Nephron progenitor cell (in vitro differentiated cells): ENCODE measurements around the gene ATP2C2.

Experiments
- DNase-seq: peaks from one replicate; pipeline ENCODE4 v3.0.0; 2021
- H3K27ac Mint-ChIP-seq: 2 replicates; pipeline ENCODE4 v1.8.0; 2021; ENCODE audit warnings: mild to moderate bottlenecking, moderate library complexity, mixed read lengths
- H3K27me3 Mint-ChIP-seq: 2 replicates; pipeline ENCODE4 v1.8.0; 2021; ENCODE audit warnings: mild to moderate bottlenecking, low read depth, mixed read lengths; ENCODE audit not compliant: poor library complexity
- H3K36me3 Mint-ChIP-seq: 2 replicates; pipeline ENCODE4 v1.8.0; 2021; ENCODE audit warnings: low read depth, mixed read lengths
- H3K4me1 Mint-ChIP-seq: 2 replicates; pipeline ENCODE4 v1.8.0; 2021; ENCODE audit warnings: mixed read lengths
- H3K4me3 Mint-ChIP-seq: 2 replicates; pipeline ENCODE4 v1.8.0; 2021; ENCODE audit warnings: mild to moderate bottlenecking, moderate library complexity, mixed read lengths
- H3K9me3 Mint-ChIP-seq: 2 replicates; pipeline ENCODE4 v1.8.0; 2021; ENCODE audit warnings: mild to moderate bottlenecking, moderate library complexity, mixed read lengths
- CTCF ChIP-seq: fragments of 200-600 bp; sonication (generic); IDR thresholded peaks from 2 replicates; pipeline ENCODE4 v1.5.0; 2021; ENCODE audit warnings: antibody characterized with exemption

ATP2C2 gene

GRCh38 chr16:84442416-84443145, 74.2 kb downstream of the ATP2C2 start:
- H3K27ac Mint-ChIP-seq = no peak overlapping the region
- no peak for DNase-seq
- TF ChIP-seq CTCF = no peak
- H3K27me3 Mint-ChIP-seq = peaks cover 14% of the 10 kb centered on the region
- no peaks in the 10 kb centered on the region for H3K9me3 Mint-ChIP-seq
- H3K4me3 Mint-ChIP-seq = peak overlapping the region; percentile 62
- H3K4me1 Mint-ChIP-seq = peaks cover 40% of the 10 kb centered on the region
- no peaks in the 10 kb centered on the region for H3K36me3 Mint-ChIP-seq

- H3K4me1 Mint-ChIP-seq = peaks cover 43% of the 10 kb centered on the region
- no peak for TF ChIP-seq CTCF
- H3K27ac Mint-ChIP-seq = peak overlapping the region; percentile 92
- H3K4me3 Mint-ChIP-seq = peak overlapping the region; percentile 62
- H3K36me3 Mint-ChIP-seq = no peaks in the 10 kb centered on the region
- DNase-seq = no peak
- no peaks in the 10 kb centered on the region for H3K9me3 Mint-ChIP-seq
- peaks cover 13% of the 10 kb centered on the region for H3K27me3 Mint-ChIP-seq
Observed at GRCh38 chr16:84443166-84443802, 74.9 kb downstream of the ATP2C2 start.

GRCh38 chr16:84444476-84444875, 76.1 kb downstream of the ATP2C2 start:
- H3K4me1 Mint-ChIP-seq = peaks cover 46% of the 10 kb centered on the region
- no peaks in the 10 kb centered on the region for H3K9me3 Mint-ChIP-seq
- DNase-seq = no peak
- H3K36me3 Mint-ChIP-seq = no peaks in the 10 kb centered on the region
- TF ChIP-seq CTCF = no peak
- no peak overlapping the region for H3K27ac Mint-ChIP-seq
- no peak overlapping the region for H3K4me3 Mint-ChIP-seq
- H3K27me3 Mint-ChIP-seq = peaks cover 9% of the 10 kb centered on the region

- no peaks in the 10 kb centered on the region for H3K36me3 Mint-ChIP-seq
- H3K9me3 Mint-ChIP-seq = peaks cover 4% of the 10 kb centered on the region
- no peak for DNase-seq
- H3K4me3 Mint-ChIP-seq = no peak overlapping the region
- TF ChIP-seq CTCF = no peak
- no peak overlapping the region for H3K27ac Mint-ChIP-seq
- peaks cover 50% of the 10 kb centered on the region for H3K4me1 Mint-ChIP-seq
- peaks cover 8% of the 10 kb centered on the region for H3K27me3 Mint-ChIP-seq
Observed at GRCh38 chr16:84446084-84446483, 77.7 kb downstream of the ATP2C2 start.

GRCh38 chr16:84446596-84447392, 78.5 kb downstream of the ATP2C2 start:
- DNase-seq = no peak
- peaks cover 11% of the 10 kb centered on the region for H3K27me3 Mint-ChIP-seq
- no peak overlapping the region for H3K27ac Mint-ChIP-seq
- no peak for TF ChIP-seq CTCF
- H3K36me3 Mint-ChIP-seq = no peaks in the 10 kb centered on the region
- no peak overlapping the region for H3K4me3 Mint-ChIP-seq
- H3K4me1 Mint-ChIP-seq = peaks cover 50% of the 10 kb centered on the region
- H3K9me3 Mint-ChIP-seq = peaks cover 4% of the 10 kb centered on the region
